ENCODE results near the gene HSD3B7.

DNA sequence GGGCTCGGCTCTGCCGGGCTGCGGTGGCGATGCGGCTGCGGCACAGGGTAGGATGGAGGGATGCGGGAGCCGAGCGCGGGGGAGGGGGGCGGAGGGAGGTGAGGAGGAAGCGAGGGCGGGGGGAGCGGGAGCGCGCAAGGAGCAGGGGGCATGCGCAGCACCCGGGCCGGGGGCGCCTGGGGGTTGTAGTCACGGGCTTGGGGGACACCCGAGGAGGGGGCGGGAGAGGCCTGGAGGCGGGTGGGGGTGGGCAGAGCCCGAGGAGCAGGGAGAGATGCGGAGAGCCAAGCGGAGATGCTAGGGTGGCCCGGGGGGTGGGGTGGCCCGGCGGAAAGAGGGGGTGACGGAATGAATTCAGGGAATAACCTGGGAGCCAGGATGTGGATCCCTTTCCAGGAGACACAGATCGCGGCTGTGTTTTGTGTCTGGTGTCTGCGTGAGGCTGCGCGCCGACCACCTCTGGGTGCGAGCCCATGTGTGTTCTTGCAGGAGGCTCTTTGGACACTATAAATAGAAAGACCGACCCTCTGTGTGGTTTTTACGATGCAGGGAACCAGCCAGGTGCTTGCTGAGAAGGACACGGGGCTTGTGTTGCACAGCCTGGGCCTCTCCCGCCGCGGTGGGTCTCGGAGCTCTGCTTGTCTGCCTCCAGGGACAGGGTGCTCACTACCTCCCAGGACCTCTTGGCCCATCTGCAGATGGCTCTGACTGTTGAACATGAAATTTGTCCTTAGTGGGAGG is 25.7 kb downstream of the HSD3B7 start, which contains the start of gene STX1B:
- TF ChIP-seq ZFP30 (CRISPR knock-in tag; IDR thresholded peaks at IDR 0.05) (no peak), ARNTL (CRISPR knock-in tag; IDR thresholded peaks at IDR 0.05; ENCODE audit: borderline replicate concordance, low read depth) (no peak), TOX (CRISPR knock-in tag; IDR thresholded peaks at IDR 0.05; ENCODE audit: borderline replicate concordance) (no peak), ZC3H10 (CRISPR knock-in tag; IDR thresholded peaks at IDR 0.05) (no peak)
- TF ChIP-seq, protein P1, sequence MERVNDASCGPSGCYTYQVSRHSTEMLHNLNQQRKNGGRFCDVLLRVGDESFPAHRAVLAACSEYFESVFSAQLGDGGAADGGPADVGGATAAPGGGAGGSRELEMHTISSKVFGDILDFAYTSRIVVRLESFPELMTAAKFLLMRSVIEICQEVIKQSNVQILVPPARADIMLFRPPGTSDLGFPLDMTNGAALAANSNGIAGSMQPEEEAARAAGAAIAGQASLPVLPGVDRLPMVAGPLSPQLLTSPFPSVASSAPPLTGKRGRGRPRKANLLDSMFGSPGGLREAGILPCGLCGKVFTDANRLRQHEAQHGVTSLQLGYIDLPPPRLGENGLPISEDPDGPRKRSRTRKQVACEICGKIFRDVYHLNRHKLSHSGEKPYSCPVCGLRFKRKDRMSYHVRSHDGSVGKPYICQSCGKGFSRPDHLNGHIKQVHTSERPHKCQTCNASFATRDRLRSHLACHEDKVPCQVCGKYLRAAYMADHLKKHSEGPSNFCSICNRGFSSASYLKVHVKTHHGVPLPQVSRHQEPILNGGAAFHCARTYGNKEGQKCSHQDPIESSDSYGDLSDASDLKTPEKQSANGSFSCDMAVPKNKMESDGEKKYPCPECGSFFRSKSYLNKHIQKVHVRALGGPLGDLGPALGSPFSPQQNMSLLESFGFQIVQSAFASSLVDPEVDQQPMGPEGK (CRISPR knock-in tag; IDR thresholded peaks at IDR 0.05; ENCODE audit: borderline replicate concordance) = no peak
- TF ChIP-seq, protein P2, sequence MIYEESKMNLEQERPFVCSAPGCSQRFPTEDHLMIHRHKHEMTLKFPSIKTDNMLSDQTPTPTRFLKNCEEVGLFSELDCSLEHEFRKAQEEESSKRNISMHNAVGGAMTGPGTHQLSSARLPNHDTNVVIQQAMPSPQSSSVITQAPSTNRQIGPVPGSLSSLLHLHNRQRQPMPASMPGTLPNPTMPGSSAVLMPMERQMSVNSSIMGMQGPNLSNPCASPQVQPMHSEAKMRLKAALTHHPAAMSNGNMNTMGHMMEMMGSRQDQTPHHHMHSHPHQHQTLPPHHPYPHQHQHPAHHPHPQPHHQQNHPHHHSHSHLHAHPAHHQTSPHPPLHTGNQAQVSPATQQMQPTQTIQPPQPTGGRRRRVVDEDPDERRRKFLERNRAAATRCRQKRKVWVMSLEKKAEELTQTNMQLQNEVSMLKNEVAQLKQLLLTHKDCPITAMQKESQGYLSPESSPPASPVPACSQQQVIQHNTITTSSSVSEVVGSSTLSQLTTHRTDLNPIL (CRISPR knock-in tag; IDR thresholded peaks at IDR 0.05; ENCODE audit: low read depth) = no peak

Measured in SK-N-SH treated with all-trans-retinoic acid at 6 μM for 48 hours (cell line).